Body of pancreas (tissue), 4 donors: ENCODE data around the gene USP12. TPM values are rescaled to one million over a fixed set of nuclear protein-coding genes. Genes with fewer than 3 reads are reported as not detected.

ENCODE experiments used
- ATAC-seq: fragments of 150-250 bp; one replicate; pipeline ENCODE4 v1.9.1; 2016
- DNase-seq, 4 donors: peaks; one replicate each; pipeline ENCODE4 v3.0.0-alpha.2; 2019
- H3K27ac ChIP-seq, 4 donors: fragments of 200-600 bp; sonication (generic); 1 replicate in 3 of 4; 2 replicates in 1 of 4; pipeline versions ENCODE4 v1.5.1 to v1.6.1; 2016 to 2019; ENCODE audit warnings: mild to moderate bottlenecking in 1 of 4, mixed read lengths in 1 of 4, moderate library complexity in 1 of 4
- H3K27me3 ChIP-seq, 2 donors: fragments of 200-600 bp; sonication (generic); one replicate each; pipeline ENCODE4 v1.6.0; 2016; ENCODE audit warnings: mild to moderate bottlenecking in 1 of 2
- H3K36me3 ChIP-seq, 2 donors: fragments of 200-600 bp; sonication (generic); replicated peaks in 1 of 2; 2 replicates each; pipeline ENCODE4 v1.5.1; 2016; ENCODE audit warnings: low read depth in 2 of 2; ENCODE audit not compliant: insufficient read depth in 1 of 2
- H3K4me1 ChIP-seq: fragments of 200-600 bp; sonication (generic); one replicate; pipeline ENCODE4 v1.6.0; 2016
- H3K4me3 ChIP-seq, 2 donors: fragments of 200-600 bp; sonication (generic); 1 replicate in 1 of 2; 2 replicates in 1 of 2; pipeline ENCODE4 v1.5.1; 2016 to 2019
- H3K9me3 ChIP-seq, 3 donors: fragments of 200-600 bp; sonication (generic); 1 replicate in 2 of 3; 2 replicates in 1 of 3; pipeline ENCODE4 v1.5.1; 2016
- POLR2A ChIP-seq, 3 donors: fragments of 450-650 bp; IDR thresholded peaks; one replicate each; pipeline ENCODE4 v1.6.1; 2016; ENCODE audit warnings: antibody characterized with exemption in 3 of 3, mild to moderate bottlenecking in 2 of 3
- WGBS, 2 donors: methylation state at CpG; one replicate each; pipeline ENCODE4 v1.1.5; 2017; 5-methylcytosine and 5-hydroxymethylcytosine counted together
- intact Hi-C: fragments of 100-400 bp; cut with DNase I; formaldehyde crosslinking; loops from one replicate; pipeline ENCODE4 v1.15.1; 2023
- total RNA-seq, 2 donors: library from RNA; depleted of rRNA; stranded (reverse); fragments of >200 nt; gene quantifications; one replicate each; pipeline ENCODE4 v1.1.0, GENCODE V29; 2016
- TF ChIP-seq, protein P1 (sequence below), 7 experiments: fragments of 450-650 bp in 4 of 7; fragments of 200-600 bp in 3 of 7; sonication (generic) in 3 of 7; IDR thresholded peaks; one replicate each; pipeline ENCODE4 v1.5.1; 2016 to 2019; ENCODE audit warnings: antibody characterized with exemption in 7 of 7

USP12 gene
- total RNA-seq, 2 donors from 2014 or later: 12.9 to 16.9 TPM

DNA sequence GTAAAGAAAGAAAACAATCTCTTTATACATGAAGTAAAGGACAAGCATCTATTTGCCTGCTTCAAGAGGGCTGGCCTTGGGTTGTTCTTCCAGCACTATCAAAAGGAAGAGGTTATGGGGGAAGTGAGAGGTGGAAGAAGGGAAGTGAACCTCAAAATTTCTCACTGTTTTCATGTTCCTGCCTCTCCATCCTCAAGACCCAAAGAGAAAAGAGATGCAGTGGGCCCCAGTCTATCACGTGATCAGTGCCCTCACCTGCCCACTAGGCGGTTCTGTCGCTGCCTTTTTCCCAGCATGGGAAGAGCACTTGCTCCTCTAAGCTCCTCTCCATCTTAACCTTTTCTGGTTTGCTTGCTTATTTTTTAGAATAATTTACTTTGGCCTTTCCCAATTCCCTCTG is 6.2 kb upstream of the USP12 start:
- 63 to 69% methylated on average over 3 of the region's 3 CpGs for WGBS, 2 donors
- intact Hi-C loops: loop anchor here (5.0 kb wide), 1 partner anchor 69 kb away; no protein-coding TSS in a partner anchor
- H3K4me1 ChIP-seq: peaks cover 3% of the 10 kb centered on the region
- no peak for TF ChIP-seq POLR2A (IDR thresholded peaks at IDR 0.05)
- TF ChIP-seq, protein P1, sequence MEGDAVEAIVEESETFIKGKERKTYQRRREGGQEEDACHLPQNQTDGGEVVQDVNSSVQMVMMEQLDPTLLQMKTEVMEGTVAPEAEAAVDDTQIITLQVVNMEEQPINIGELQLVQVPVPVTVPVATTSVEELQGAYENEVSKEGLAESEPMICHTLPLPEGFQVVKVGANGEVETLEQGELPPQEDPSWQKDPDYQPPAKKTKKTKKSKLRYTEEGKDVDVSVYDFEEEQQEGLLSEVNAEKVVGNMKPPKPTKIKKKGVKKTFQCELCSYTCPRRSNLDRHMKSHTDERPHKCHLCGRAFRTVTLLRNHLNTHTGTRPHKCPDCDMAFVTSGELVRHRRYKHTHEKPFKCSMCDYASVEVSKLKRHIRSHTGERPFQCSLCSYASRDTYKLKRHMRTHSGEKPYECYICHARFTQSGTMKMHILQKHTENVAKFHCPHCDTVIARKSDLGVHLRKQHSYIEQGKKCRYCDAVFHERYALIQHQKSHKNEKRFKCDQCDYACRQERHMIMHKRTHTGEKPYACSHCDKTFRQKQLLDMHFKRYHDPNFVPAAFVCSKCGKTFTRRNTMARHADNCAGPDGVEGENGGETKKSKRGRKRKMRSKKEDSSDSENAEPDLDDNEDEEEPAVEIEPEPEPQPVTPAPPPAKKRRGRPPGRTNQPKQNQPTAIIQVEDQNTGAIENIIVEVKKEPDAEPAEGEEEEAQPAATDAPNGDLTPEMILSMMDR (IDR thresholded peaks at IDR 0.05): no peak
- H3K4me3 ChIP-seq: no peak overlapping the region
- no peaks in the 10 kb centered on the region for H3K36me3 ChIP-seq
- H3K27ac ChIP-seq: no peak overlapping the region
- no peak for DNase-seq
- no peak for ATAC-seq
- no peaks in the 10 kb centered on the region for H3K27me3 ChIP-seq
- H3K9me3 ChIP-seq: no peaks in the 10 kb centered on the region

DNA sequence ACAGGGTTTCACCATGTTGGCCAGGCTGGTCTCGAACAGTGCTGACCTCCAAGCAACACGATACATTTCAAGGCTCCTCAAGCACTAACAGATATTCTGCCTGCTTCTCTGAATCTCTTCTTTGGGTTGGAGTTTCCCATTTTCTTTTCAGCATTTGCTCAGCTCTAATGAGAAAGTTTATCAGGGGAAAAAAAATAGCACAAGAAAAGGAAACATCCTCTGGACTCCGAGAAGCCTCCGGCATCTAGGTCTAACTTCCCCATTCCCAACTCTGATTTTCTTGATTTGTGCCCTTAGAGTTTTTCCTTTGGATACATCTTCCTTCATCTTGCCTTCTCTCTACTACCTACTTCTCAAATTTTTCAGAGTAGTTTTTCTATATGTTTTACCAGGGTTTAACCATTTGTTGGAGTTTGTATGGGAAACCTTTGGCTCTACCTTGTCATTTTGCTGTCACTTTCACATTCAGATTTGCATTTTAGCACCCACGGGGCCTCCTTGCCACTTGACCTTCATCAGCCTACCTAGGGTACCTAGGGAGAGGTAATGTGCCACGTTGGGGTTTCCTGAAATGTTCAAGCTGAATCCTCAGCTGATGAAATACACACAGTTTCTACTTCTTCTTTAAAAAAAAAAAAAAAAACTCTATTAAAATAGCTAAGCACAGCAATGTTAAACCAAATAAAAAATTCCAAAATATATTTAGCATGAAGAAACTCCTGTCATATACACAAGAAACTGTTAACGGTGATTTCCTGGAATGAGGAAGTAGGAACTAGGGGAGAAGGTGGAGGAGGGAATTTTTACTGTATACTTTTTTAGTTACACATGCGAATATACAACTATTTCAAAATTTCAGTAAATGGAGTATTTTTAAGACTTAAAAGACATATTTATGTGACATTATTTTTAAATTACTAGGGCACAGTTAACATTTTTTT is 5.1 kb upstream of the USP12 start:
- H3K4me3 ChIP-seq: no peak overlapping the region
- no peak for TF ChIP-seq POLR2A (IDR thresholded peaks at IDR 0.05)
- TF ChIP-seq, protein P1 (IDR thresholded peaks at IDR 0.05): no peak
- 67 to 74% methylated on average over 8 of the region's 8 CpGs for WGBS, 2 donors

DNA sequence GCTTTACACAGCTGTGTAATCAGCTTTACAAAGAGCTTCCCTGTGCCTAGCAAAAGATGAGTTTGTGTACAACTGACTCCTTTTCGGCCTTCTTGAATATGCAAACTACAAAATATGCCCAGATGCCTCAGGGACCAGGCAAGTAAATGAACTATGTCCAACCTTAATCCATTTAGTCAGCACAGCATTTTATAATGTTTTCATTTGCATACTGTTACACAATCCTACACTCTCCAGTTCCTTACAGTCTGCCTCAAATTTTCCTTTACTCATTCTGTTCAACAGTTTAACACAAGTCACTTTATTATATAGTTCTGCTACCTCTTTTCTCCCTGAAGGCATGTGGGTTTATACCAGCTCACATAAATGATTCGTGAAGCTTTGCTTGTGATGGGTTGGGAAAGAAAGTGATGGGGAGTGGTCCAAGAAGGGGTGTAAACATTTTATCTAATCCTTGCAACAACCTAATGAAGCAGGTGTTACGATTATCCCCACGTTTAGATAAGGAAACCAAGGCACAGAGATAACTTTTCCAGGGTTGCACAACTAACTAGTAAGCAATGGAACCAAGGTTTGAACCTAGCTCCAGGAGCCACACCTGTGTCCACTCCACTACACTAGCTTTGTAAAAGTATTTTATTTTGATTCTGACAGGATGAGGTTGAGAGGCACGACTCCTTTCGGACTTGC is 3.3 kb upstream of the USP12 start:
- DNase-seq (no peak), ATAC-seq (no peak)
- Histone ChIP-seq H3K4me1 (peaks cover 10% of the 10 kb centered on the region), H3K9me3 (no peaks in the 10 kb centered on the region), H3K36me3 (no peaks in the 10 kb centered on the region), H3K4me3 (no peak overlapping the region), H3K27ac (no peak overlapping the region), H3K27me3 (no peaks in the 10 kb centered on the region)
- TF ChIP-seq, protein P1 (IDR thresholded peaks at IDR 0.05): no peak
- TF ChIP-seq POLR2A (IDR thresholded peaks at IDR 0.05): no peak
- intact Hi-C loops: loop anchor here (5.0 kb wide), 1 partner anchor 72 kb away; no protein-coding TSS in a partner anchor
- WGBS, 2 donors: 58 to 73% methylated on average over 6 of the region's 6 CpGs

More for the DNA sequence above, 5.1 kb upstream of the USP12 start:
- intact Hi-C loops: loop anchor here (5.0 kb wide), 1 partner anchor 71 kb away; no protein-coding TSS in a partner anchor
- H3K36me3 ChIP-seq: no peaks in the 10 kb centered on the region
- DNase-seq (no peak), ATAC-seq (no peak)
- H3K9me3 ChIP-seq: no peaks in the 10 kb centered on the region
- H3K27ac ChIP-seq: no peak overlapping the region
- peaks cover 6% of the 10 kb centered on the region for H3K4me1 ChIP-seq
- H3K27me3 ChIP-seq: no peaks in the 10 kb centered on the region

DNA sequence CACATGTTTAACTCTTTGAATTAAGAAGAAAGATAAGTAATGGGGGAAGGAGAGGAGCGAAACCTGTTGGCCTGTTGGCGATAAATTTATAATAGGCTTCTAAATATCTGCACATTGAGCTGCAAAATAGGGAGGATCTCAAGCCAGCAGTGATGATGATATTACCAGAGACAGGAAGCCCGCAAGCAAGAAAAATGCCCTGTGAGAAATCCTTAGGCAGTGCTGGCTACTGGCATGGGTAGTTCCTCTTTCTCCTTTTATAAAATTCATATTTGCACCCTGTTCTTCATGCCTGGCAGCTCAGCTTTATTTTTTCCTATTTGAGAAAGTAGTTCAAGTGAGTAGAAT is 858 bp upstream of the USP12 start:
- WGBS, 2 donors: 10 to 17% methylated on average over 3 of the region's 3 CpGs
- no peaks in the 10 kb centered on the region for H3K27me3 ChIP-seq
- H3K4me1 ChIP-seq: peaks cover 32% of the 10 kb centered on the region
- ATAC-seq (no peak), DNase-seq (peak in 1 of 4 donors; percentile 28)
- TF ChIP-seq, protein P1 (IDR thresholded peaks at IDR 0.05): no peak
- TF ChIP-seq POLR2A (IDR thresholded peaks at IDR 0.05): no peak
- no peaks in the 10 kb centered on the region for H3K36me3 ChIP-seq
- peak overlapping the region in 3 of 4 donors; percentile 90 to 94 (median 91) for H3K27ac ChIP-seq
- peak overlapping the region; percentile 87 for H3K4me3 ChIP-seq
- no peaks in the 10 kb centered on the region for H3K9me3 ChIP-seq
- intact Hi-C loops: no loop called here
